HG03045 (cell line): Measurements from ENCODE around the gene PIP4K2B.

Experiments
- ATAC-seq: cut with Tn5 transposase; IDR thresholded peaks from one replicate; pipeline ENCODE4 v1.9.1; 2021; ENCODE audit warnings: mild to moderate bottlenecking, moderate library complexity; ENCODE audit not compliant: unreplicated experiment

Gene PIP4K2B

GRCh38 chr17:38746004-38746848, 53.1 kb downstream of the PIP4K2B start:
- ATAC-seq = no peak

- ATAC-seq = no peak
Observed at GRCh38 chr17:38745545-38745944, 53.8 kb downstream of the PIP4K2B start.

- ATAC-seq = no peak
Observed at GRCh38 chr17:38743556-38744171, 55.7 kb downstream of the PIP4K2B start.

- no peak for ATAC-seq
Observed at GRCh38 chr17:38742411-38743308, 56.7 kb downstream of the PIP4K2B start.

- ATAC-seq = no peak
Observed at GRCh38 chr17:38741921-38742410, 57.4 kb downstream of the PIP4K2B start.

- ATAC-seq = no peak
Observed at GRCh38 chr17:38741461-38741860, 57.9 kb downstream of the PIP4K2B start.

GRCh38 chr17:38740806-38741205, 58.5 kb downstream of the PIP4K2B start:
- ATAC-seq = no peak

GRCh38 chr17:38740044-38740443, 59.3 kb downstream of the PIP4K2B start:
- ATAC-seq = no peak

- no peak for ATAC-seq
Observed at GRCh38 chr17:38739305-38739704, 60.1 kb downstream of the PIP4K2B start.

- no peak for ATAC-seq
Observed at GRCh38 chr17:38738686-38739085, 60.7 kb downstream of the PIP4K2B start.

GRCh38 chr17:38738007-38738662, 61.2 kb downstream of the PIP4K2B start:
- no peak for ATAC-seq

GRCh38 chr17:38735161-38735997, 64.0 kb downstream of the PIP4K2B start:
- no peak for ATAC-seq

GRCh38 chr17:38733982-38734973, 65.1 kb downstream of the PIP4K2B start:
- ATAC-seq = no peak

GRCh38 chr17:38733282-38733981, 65.9 kb downstream of the PIP4K2B start:
- no peak for ATAC-seq

- ATAC-seq = no peak
Observed at GRCh38 chr17:38732376-38733281, 66.7 kb downstream of the PIP4K2B start.

- no peak for ATAC-seq
Observed at GRCh38 chr17:38731526-38732294, 67.6 kb downstream of the PIP4K2B start.
